DMS79 treated with DMSO at 0.1 percent for 48 hours (cell line): ENCODE results near the gene CCL22.
"Not testable (repeated sequence)": the region's sequence is repeated elsewhere in the genome, so short reads cannot be mapped to it uniquely, and the experiment has no call there.

Experiments used
- DNase-seq: peaks from one replicate; lab custom pipeline; 2025; lab: John Stamatoyannopoulos, UW

The CCL22 gene

GRCh38 chr16:57395026-57395425, 36.4 kb downstream of the CCL22 start:
- no peak for DNase-seq

DNA sequence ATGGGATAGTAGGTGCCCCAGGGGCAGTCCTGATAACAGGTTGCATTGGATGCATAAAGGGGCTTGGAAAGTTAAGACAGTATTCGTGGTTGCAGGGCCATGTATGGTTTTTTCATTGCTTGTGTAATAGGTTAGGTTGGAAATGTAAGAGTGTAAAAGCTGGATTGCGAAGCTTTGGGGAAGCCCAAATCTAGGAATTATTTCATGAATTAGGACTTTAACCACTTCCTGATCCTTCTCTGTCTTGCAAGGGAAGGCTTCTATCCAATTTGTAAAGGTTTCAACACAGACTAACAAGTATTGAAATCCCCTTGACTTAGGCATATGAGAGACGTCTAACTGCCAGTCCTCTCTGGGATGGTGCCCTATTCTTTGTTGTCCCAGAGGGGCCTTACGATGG, 38.2 kb downstream of the CCL22 start:
- DNase-seq = no peak

DNA sequence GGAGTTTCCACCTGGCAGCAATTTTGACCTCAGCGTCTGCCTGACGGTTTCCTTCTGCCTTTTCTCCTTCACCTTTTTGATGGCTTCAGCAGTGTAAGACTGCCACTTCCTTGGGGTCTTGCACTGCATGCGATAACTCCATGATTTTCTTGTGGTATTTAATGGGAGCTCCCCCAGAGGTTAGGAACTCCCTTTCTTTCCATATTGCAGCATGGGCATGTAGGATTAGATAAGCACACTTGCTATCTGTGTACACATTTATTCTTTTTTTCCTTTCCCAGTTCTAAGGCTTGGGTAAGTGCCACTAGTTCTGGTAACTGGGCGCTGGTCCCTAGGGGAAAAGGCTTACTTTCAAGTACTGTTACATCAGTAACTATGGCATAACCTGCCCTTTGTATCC, 38.9 kb downstream of the CCL22 start:
- not testable (repeated sequence) for DNase-seq

DNA sequence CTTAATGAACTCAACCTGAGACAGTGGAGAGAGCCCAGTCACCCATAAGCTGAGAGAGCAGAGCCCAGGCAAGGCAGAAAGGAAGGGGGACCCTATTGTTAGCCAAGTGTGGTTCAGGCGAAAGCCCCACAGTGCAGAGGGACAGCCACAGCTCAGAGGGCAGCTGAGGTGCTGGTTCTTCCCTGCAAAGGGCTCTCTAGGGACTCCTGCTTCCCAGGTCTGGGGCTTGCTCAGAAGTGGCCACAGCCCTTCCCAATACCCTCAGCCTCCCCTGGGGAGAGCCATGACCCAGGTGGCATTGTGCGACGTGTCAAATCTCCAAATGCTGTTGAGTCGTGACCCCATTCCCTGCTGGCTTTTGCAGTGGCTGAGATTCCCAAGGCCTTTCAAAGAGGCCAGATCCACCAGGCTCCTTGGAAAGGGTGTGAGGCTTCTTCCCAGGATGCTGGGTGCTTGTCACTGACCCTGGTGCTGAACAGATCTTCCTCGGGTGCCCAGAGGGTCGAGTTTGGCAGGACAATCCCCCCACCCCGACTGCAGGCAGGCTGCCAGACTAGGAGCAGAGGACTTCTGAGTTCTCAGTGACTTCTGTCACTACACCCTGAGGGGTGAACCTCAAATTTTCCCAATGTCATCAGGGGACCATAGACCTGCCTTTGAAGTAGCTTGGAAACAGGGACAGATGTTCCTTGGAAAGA, 43.5 kb downstream of the CCL22 start:
- DNase-seq = no peak

DNA sequence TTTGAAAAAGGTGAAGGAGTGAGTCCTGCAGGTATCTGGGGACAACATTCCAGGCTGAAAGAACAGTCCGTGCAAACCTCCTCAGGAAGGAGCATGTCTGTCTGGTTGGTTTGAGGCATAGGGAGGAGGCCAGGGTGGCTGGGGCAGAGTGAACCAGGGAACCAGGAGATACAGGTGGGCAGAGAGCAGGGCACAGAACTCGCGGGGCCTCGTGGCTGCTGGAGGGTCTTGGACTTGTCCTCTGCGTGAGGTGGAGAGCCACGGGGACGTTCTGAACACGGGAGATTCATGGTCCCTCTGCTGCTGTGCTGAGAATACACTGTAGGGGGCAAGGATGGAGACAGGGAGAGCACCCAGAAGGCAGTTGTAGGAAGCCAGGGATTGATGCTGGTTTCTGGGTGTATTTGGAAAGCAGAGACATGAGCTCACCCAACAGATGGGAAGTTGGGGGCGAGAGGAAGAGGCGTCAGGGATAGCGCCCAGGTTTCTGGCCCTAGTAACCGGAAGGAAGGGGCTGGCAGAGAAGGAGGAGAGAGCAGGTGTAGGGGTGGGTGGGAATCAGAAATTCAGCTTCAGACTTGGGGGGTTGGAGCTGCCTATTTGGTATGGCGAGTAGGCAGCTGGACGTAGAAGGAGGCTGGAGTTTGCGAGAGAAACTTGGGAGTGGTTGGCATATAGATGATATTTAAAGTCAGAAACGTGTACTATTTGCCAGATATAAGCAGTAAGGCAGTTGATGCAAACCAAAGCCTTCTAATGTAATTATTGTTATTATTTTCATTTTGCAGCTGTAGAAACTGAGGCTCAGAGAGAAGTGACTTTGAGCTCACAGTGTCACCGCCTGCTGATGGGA, 45.6 kb downstream of the CCL22 start, which contains the start of gene CCL17:
Gene CCL17, plus strand, starts transcription at position 803 of the 853 bp plus-strand sequence. CDS start 9,166 bp downstream, outside the sequence.
- DNase-seq = no peak

DNA sequence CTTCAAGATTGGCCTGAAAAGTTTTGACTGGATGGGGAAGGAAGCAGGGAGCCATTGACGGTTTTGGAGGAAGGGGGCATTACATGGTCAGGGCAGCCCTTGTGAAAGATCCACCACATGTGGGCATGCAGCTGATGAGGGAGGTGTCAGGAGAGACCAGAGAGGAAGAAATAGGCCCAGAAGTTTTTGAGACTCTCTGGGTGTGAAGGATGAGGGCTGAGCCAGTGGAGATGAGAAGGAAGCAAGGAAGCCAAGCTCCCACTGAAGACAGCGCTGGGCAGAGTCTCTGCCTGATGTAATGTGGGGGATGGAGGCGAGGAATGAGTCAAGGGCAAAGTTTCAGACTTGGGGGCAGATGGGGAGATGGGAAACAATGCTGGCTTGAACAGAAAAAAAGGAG, 46.5 kb downstream of the CCL22 start:
- DNase-seq = no peak

GRCh38 chr16:57406881-57407280, 48.3 kb downstream of the CCL22 start:
- no peak for DNase-seq

- no peak for DNase-seq
Observed at GRCh38 chr16:57407521-57408353, 49.2 kb downstream of the CCL22 start.

DNA sequence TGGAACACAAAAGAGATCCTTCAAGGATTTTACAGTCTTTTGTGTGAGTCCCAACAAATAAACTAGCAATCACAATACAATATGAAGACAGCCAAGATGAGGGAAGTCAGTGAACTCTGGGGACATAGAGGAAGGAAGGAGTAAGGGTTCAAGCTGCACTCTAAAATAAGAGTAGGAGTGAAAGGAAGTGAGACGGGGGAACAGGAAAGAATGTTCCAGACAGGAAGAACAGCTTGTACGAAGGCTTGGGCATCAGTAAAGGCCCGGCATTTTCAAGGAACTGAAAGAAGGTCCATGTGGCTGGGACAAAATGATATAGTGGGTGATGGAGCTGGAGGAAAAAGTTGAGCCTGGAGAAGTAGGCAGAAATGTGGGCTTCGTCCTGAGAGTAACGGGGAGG, 50.5 kb downstream of the CCL22 start:
- DNase-seq = no peak

- DNase-seq = peak; percentile 19
Observed at GRCh38 chr16:57409870-57410587, 51.4 kb downstream of the CCL22 start.

GRCh38 chr16:57411362-57411976, 52.9 kb downstream of the CCL22 start:
- no peak for DNase-seq

- DNase-seq = no peak
Observed at GRCh38 chr16:57412584-57412983, 54.0 kb downstream of the CCL22 start.

DNA sequence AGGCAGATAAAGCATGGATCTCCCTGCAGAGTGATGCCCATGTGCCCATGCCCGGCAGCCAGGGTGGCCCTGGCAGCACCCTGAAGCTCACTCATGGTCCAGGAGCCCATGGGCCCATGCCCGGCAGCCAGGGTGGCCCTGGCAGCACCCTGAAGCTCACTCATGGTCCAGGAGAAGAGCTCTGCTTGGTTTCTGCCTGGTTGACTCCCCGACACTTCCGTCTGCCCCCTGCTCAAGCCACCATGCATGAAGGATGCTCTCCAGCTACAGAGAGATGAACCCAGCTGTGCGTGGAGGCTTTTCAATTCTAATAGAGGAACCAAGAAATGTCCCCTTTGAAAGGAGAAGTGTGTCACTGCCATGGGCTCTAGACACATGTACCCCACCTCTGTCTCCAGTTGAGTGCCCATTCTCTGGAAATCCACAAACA, 54.7 kb downstream of the CCL22 start:
- DNase-seq = no peak

DNA sequence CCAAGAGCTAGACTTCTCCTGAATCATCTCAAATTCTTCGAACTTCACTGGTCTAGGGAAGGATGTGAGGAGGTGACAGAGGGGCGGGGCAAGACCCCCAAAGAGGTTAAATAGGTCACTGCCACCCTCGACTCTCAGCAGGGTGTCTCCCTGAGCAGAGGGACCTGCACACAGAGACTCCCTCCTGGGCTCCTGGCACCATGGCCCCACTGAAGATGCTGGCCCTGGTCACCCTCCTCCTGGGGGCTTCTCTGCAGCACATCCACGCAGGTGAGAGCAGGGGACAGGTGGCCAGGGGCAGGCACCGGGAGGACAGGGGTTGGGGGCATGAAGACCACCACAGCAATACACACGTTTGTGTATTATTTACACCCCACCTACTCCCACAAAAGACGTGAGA, 55.1 kb downstream of the CCL22 start:
- no peak for DNase-seq
